PC-9 (cell line): ENCODE data around the gene ANKS6. TPM values are rescaled to one million over a fixed set of nuclear protein-coding genes. Genes with fewer than 3 reads are reported as not detected.

ENCODE experiments used
- BruUV-seq: library from RNA; stranded (reverse); fragments of 400-500 nt; replicated peaks from 2 replicates; lab custom pipeline; 2021; lab: Mats Ljungman, UMichigan
- CTCF ChIA-PET: fragments of 300-600 bp; sonication (Branson Sonifier 250); formaldehyde crosslinking; loops from one replicate; lab custom pipeline; 2022; ENCODE audit warnings: antibody characterized with exemption; lab: Charles Lee
- POLR2A ChIA-PET: fragments of 300-600 bp; sonication (Branson Sonifier 250); formaldehyde crosslinking; loops from one replicate; lab custom pipeline; 2022; ENCODE audit warnings: antibody characterized with exemption; ENCODE audit not compliant: unreplicated experiment; lab: Charles Lee
- DNase-seq, 2 experiments: peaks; one replicate each; pipeline versions ENCODE4 v3.0.0 to v3.0.0-alpha.2; 2015 to 2022; ENCODE audit warnings: mixed read lengths in 1 of 2
- H2AFZ ChIP-seq: fragments of 200-600 bp; sonication (generic); 2 replicates; pipeline ENCODE4 v1.8.1; 2017; ENCODE audit warnings: antibody characterized with exemption
- H3F3A ChIP-seq: fragments of 200-600 bp; sonication (generic); 2 replicates; pipeline ENCODE4 v1.8.1; 2017; ENCODE audit warnings: antibody characterized with exemption, mild to moderate bottlenecking, low read depth; ENCODE audit not compliant: insufficient read depth
- H3K27ac ChIP-seq: fragments of 200-600 bp; sonication (generic); 2 replicates; pipeline ENCODE4 v1.6.1; 2016; ENCODE audit warnings: mixed run types
- H3K27me3 ChIP-seq: fragments of 200-600 bp; sonication (generic); 2 replicates; pipeline ENCODE4 v1.6.1; 2016; ENCODE audit warnings: low read depth, mixed run types; ENCODE audit not compliant: insufficient read depth
- H3K36me3 ChIP-seq: fragments of 200-600 bp; sonication (generic); 2 replicates; pipeline ENCODE4 v1.6.1; 2016; ENCODE audit warnings: low read depth, mixed run types
- H3K4me1 ChIP-seq: fragments of 200-600 bp; sonication (generic); replicated peaks from 2 replicates; pipeline ENCODE4 v1.6.1; 2016; ENCODE audit warnings: mixed run types; ENCODE audit not compliant: insufficient read depth
- H3K4me2 ChIP-seq: fragments of 200-600 bp; sonication (generic); 2 replicates; pipeline ENCODE4 v1.6.1; 2017; ENCODE audit warnings: mixed run types
- H3K4me3 ChIP-seq: fragments of 200-600 bp; sonication (generic); 2 replicates; pipeline ENCODE4 v1.6.1; 2016; ENCODE audit warnings: mixed run types
- H3K79me2 ChIP-seq: fragments of 200-600 bp; sonication (generic); 2 replicates; pipeline ENCODE4 v1.6.1; 2017; ENCODE audit warnings: low read depth, mixed run types
- H3K9me2 ChIP-seq: fragments of 200-600 bp; sonication (generic); 2 replicates; pipeline ENCODE4 v1.8.1; 2017; ENCODE audit warnings: mild to moderate bottlenecking; ENCODE audit not compliant: insufficient read depth
- H3K9me3 ChIP-seq: fragments of 200-600 bp; sonication (generic); 2 replicates; pipeline ENCODE4 v1.8.1; 2016; ENCODE audit warnings: low read depth; ENCODE audit not compliant: insufficient read depth
- H4K20me1 ChIP-seq: fragments of 200-600 bp; sonication (generic); 2 replicates; pipeline ENCODE4 v1.8.1; 2017; ENCODE audit not compliant: insufficient read depth
- CTCF ChIP-seq: fragments of 200-600 bp; sonication (generic); conservative IDR thresholded peaks from 2 replicates; pipeline ENCODE4 v1.6.1; 2017; ENCODE audit warnings: mixed run types, antibody characterized with exemption, mild to moderate bottlenecking, moderate library complexity
- EZH2 ChIP-seq: fragments of 200-600 bp; sonication (generic); IDR thresholded peaks from 2 replicates; pipeline ENCODE4 v1.8.0; 2017; ENCODE audit warnings: antibody characterized with exemption, low read depth
- intact Hi-C: fragments of 100-400 bp; cut with micrococcal nuclease; formaldehyde crosslinking; loops from one replicate; pipeline ENCODE4 v1.10.0; 2022; ENCODE audit not compliant: unreplicated experiment
- total RNA-seq: library from RNA; stranded (reverse); gene quantifications from 2 replicates; pipeline ENCODE4 v1.2.3, GENCODE V29; 2021

The ANKS6 gene
- total RNA-seq, 1 experiment from 2014 or later = 74.7 TPM

DNA sequence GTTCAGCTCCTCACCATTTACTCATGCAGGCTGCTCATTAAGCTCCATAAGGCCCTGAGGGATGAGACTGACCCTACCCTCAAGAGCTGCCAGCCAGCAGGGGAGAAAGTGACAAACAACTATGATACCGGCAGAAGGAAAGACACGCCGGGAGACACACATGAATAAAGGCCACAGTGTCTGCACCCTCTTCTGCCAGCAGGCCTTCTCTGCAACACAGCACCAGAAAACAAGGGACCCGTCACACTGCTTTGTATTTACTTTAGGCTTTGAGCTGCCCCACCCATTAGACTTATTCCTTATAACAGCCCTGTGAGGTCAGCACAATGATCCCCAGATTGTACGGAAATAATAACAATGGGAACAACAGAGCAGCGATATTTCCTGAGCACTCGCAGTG lies 94.8 kb downstream of the ANKS6 start:
- intact Hi-C loops = loop anchor here (10.0 kb wide), 1 partner anchor 627 kb away; no protein-coding TSS in a partner anchor
- Histone ChIP-seq H3K9me2 (no peaks in the 10 kb centered on the region), H3K4me2 (no peak overlapping the region), H3K79me2 (peaks cover 13% of the 10 kb centered on the region; the same call in 1 of the 2 replicates), H3K4me3 (no peak overlapping the region), H3K4me1 (peaks cover 6% of the 10 kb centered on the region), H3K36me3 (no peaks in the 10 kb centered on the region), H2AFZ (no peak overlapping the region), H4K20me1 (no peaks in the 10 kb centered on the region), H3K27me3 (no peaks in the 10 kb centered on the region), H3K9me3 (no peaks in the 10 kb centered on the region), H3F3A (peaks cover 6% of the 10 kb centered on the region; the same call in 1 of the 2 replicates), H3K27ac (no peak overlapping the region)
- POLR2A ChIA-PET = interaction anchor here (0.6 kb wide), 2 partner anchors 158 to 211 kb away, joined by 5 read pairs; no protein-coding TSS in a partner anchor
- CTCF ChIA-PET = interaction anchor here (0.6 to 0.7 kb wide), 2 partner anchors 161 to 402 kb away, joined by 3 read pairs; no protein-coding TSS in a partner anchor
- no peak for DNase-seq
- no peak for TF ChIP-seq CTCF
- no peak for TF ChIP-seq EZH2
- BruUV-seq = no TSS peak

DNA sequence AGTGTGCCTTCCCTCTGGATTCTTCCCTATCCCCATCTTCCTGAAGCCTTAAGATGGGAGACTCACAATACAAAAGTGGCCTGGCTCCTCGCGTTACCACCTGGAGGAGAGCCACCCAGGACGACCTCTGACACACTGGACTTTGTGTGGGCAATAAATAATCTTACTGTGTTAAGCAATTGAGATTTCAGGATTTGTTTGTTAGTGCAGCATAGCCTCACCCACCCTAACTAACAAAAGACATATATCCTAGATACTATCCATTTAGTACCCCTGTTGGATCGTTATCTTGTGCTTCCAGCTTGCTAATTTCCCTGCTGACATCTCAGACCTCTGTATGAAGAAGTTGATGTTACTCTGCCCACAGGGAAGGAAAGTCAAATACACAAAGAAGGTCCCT lies 95.6 kb downstream of the ANKS6 start:
- peaks cover 6% of the 10 kb centered on the region; the same call in 1 of the 2 replicates for H3K4me1 ChIP-seq
- no peaks in the 10 kb centered on the region; the same call in 1 of the 2 replicates for H3F3A ChIP-seq
- peaks cover 10% of the 10 kb centered on the region; the same call in 1 of the 2 replicates for H3K79me2 ChIP-seq
- H2AFZ ChIP-seq = no peak overlapping the region
- ChIA-PET POLR2A (no interaction called here), CTCF (interaction anchor here (0.6 kb wide), 1 partner anchor 401 kb away, joined by 3 read pairs; no protein-coding TSS in a partner anchor)
- no peak overlapping the region for H3K27ac ChIP-seq
- H3K27me3 ChIP-seq = no peaks in the 10 kb centered on the region
- H3K36me3 ChIP-seq = no peaks in the 10 kb centered on the region
- H3K4me2 ChIP-seq = no peak overlapping the region
- TF ChIP-seq CTCF (no peak), EZH2 (no peak)
- H3K9me3 ChIP-seq = no peaks in the 10 kb centered on the region
- no peak overlapping the region for H3K4me3 ChIP-seq
- H4K20me1 ChIP-seq = no peaks in the 10 kb centered on the region
- intact Hi-C loops = loop anchor here (10.0 kb wide), 1 partner anchor 626 kb away; no protein-coding TSS in a partner anchor
- no TSS peak for BruUV-seq
- DNase-seq = no peak
- no peaks in the 10 kb centered on the region for H3K9me2 ChIP-seq

GRCh38 chr9:98698856-98699255 lies 97.5 kb downstream of the ANKS6 start:
- Histone ChIP-seq H3K79me2 (no peaks in the 10 kb centered on the region), H3K36me3 (no peaks in the 10 kb centered on the region), H3K4me2 (no peak overlapping the region), H3K9me3 (no peaks in the 10 kb centered on the region), H2AFZ (no peak overlapping the region), H4K20me1 (no peaks in the 10 kb centered on the region), H3K27me3 (no peaks in the 10 kb centered on the region), H3K4me1 (no peaks in the 10 kb centered on the region), H3K4me3 (no peak overlapping the region), H3K27ac (no peak overlapping the region), H3F3A (no peaks in the 10 kb centered on the region), H3K9me2 (no peaks in the 10 kb centered on the region)
- intact Hi-C loops = no loop called here
- no peak for DNase-seq
- TF ChIP-seq CTCF = no peak
- TF ChIP-seq EZH2 = no peak
- POLR2A ChIA-PET = no interaction called here
- CTCF ChIA-PET = interaction anchor here (0.6 to 1.0 kb wide), 2 partner anchors 88 to 149 kb away, joined by 3 to 7 read pairs; no protein-coding TSS in a partner anchor
- BruUV-seq = no TSS peak
